ENCODE results near the gene TTYH3.

TTYH3 gene

DNA sequence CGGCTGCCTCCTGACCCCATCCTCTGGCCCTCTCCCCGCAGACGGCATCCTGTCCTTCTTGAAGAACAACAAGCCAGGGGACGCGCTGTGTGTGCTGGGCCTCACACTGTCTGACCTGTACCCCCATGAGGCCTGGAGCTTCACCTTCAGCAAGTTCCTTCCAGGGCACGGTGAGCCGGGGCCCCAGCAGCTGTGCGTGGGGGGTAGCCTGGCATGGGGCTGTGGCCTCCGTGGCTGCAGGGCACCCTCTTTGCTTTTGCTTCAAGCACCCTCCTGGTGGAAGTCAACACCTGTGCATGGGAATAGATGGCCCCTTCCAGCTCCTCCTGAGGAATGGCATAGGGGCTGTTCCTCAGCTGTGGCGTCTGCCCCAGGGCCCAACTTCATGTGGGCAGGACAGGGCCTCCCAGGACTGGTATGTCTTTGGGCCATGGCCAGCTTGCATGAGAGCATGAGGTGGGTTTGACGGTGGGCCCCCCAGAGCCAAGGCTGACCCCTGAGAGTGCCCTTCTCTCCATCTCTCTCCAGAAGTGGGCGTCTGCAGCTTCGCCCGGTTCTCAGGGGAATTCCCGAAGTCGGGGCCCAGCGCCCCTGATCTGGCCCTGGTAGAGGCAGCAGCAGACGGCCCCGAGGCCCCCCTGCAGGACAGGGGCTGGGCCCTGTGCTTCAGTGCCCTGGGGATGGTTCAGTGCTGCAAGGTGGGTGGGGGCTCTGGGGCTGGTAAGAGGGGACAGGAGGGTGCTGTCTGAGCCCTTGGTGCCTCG lies 76.9 kb downstream of the TTYH3 start:
- DNase-seq (ENCODE audit: low spot score) = no peak

- peak; percentile 94 for DNase-seq (ENCODE audit: low spot score)
These were observed 77.9 kb downstream of the TTYH3 start for GRCh38 chr7:2709553-2710285.

DNA sequence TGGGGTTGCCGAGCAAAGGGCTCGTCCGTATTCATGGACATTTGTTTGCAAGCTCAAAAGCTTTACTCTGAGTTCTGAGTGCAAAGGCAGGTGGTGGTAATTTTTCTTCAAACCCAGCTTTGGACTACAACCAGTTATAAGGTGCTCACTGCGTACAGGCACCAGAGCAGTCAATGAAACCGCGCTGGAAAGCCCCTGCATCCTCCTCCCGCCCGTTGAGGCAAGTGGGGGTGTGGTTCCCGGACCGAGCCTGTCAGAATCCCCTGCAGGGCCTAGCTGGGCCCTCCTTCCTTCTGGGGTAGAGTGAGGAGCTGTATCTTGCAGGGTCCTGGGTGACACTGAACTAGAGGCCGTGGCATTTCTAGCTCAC lies 78.5 kb downstream of the TTYH3 start:
- no peak for DNase-seq (ENCODE audit: low spot score)

- DNase-seq (ENCODE audit: low spot score) = no peak
These were observed 79.2 kb downstream of the TTYH3 start for GRCh38 chr7:2710901-2711551.

DNA sequence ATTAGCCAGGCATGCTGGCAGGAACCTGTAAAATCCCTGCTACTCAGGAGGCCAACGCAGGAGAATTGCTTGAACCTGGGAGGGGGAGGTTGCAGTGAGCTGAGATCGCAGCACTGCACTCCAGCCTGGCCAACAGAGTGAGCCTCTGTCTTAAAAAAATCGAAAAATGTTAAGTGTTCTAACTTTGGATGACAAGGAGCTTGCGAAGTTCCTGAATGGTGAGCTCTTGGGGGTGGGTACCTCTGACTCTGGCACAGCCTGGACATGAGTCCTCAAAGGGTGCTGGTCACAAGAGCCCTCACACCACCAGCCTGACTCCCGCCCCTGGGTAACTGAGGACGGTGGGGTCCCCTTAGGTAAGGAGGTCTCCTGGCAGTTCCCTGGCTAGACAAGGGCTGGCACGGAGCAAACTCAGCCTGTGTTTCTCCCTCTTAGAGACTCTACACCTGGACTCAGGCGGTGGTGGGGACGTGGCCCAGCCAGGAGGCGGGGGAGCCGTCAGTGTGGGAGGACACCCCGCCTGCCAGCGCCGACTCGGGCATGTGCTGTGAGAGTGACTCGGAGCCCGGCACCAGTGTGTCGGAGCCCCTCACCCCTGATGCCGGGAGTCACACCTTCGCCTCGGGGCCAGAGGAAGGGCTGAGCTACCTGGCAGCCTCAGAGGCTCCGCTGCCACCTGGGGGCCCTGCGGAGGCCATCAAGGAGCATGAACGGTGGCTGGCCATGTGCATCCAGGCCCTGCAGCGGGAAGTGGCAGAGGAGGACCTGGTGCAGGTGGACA lies 80.3 kb downstream of the TTYH3 start:
- no peak for DNase-seq (ENCODE audit: low spot score)

- no peak for DNase-seq (ENCODE audit: low spot score)
These were observed 81.6 kb downstream of the TTYH3 start for GRCh38 chr7:2713370-2713769.

GRCh38 chr7:2713978-2714377 lies 82.2 kb downstream of the TTYH3 start:
- no peak for DNase-seq (ENCODE audit: low spot score)

Data from D341Med (cell line).